Neutrophil (primary cell): ENCODE measurements around the gene TECTB.

Experiments used
- H3K27ac ChIP-seq: fragments of 200-600 bp; sonication (generic); 2 replicates; pipeline ENCODE4 v1.5.1; 2016; ENCODE audit warnings: mild to moderate bottlenecking, moderate library complexity
- H3K27me3 ChIP-seq: fragments of 200-600 bp; sonication (generic); 2 replicates; pipeline ENCODE4 v1.6.0; 2016; ENCODE audit warnings: mild to moderate bottlenecking
- H3K36me3 ChIP-seq: fragments of 200-600 bp; sonication (generic); 2 replicates; pipeline ENCODE4 v1.5.1; 2017
- H3K4me1 ChIP-seq, 2 experiments: fragments of 200-600 bp in 1 of 2; sonication (generic) in 1 of 2; 1 replicate in 1 of 2; 2 replicates in 1 of 2; pipeline versions ENCODE4 v1.5.1 to v1.6.1; 2013 to 2016; ENCODE audit warnings: low read depth in 1 of 2, low read length in 1 of 2, mild to moderate bottlenecking in 1 of 2, moderate library complexity in 1 of 2; ENCODE audit not compliant: control insufficient read depth in 1 of 2, insufficient read depth in 1 of 2
- H3K4me3 ChIP-seq, 2 experiments: fragments of 200-600 bp in 1 of 2; sonication (generic) in 1 of 2; 1 replicate in 1 of 2; 2 replicates in 1 of 2; pipeline ENCODE4 v1.5.1; 2013 to 2016; ENCODE audit warnings: low read depth in 1 of 2, low read length in 1 of 2, mild to moderate bottlenecking in 1 of 2, moderate library complexity in 1 of 2
- H3K9me3 ChIP-seq: fragments of 200-600 bp; sonication (generic); 2 replicates; pipeline ENCODE4 v1.5.1; 2016
- TF ChIP-seq, protein P1 (sequence below): fragments of 200-600 bp; sonication (generic); IDR thresholded peaks from 2 replicates; pipeline ENCODE4 v1.5.1; 2016; ENCODE audit warnings: antibody characterized with exemption

The TECTB gene

DNA sequence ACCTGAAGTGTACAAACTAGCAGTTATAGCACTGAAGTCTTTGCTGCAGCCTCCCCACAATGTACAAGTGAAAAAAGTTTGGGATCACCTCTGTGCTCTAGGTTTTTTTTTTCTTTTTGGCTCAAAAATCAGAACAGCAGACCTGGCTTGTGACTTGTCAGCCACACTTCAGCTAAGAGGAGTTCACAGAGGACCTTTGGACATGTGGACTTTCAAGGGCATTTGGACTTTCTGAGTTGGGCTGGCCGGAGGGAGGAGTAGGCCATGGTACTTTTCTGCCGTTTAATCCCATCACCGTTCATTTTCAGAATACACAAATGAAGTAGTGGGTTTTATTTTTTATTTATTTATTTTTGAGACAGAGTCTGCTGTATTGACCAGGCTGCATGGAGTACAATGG is 68.8 kb downstream of the TECTB start:
- no peaks in the 10 kb centered on the region for H3K9me3 ChIP-seq
- TF ChIP-seq, protein P1, sequence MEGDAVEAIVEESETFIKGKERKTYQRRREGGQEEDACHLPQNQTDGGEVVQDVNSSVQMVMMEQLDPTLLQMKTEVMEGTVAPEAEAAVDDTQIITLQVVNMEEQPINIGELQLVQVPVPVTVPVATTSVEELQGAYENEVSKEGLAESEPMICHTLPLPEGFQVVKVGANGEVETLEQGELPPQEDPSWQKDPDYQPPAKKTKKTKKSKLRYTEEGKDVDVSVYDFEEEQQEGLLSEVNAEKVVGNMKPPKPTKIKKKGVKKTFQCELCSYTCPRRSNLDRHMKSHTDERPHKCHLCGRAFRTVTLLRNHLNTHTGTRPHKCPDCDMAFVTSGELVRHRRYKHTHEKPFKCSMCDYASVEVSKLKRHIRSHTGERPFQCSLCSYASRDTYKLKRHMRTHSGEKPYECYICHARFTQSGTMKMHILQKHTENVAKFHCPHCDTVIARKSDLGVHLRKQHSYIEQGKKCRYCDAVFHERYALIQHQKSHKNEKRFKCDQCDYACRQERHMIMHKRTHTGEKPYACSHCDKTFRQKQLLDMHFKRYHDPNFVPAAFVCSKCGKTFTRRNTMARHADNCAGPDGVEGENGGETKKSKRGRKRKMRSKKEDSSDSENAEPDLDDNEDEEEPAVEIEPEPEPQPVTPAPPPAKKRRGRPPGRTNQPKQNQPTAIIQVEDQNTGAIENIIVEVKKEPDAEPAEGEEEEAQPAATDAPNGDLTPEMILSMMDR, result no peak
- H3K4me3 ChIP-seq, result no peak overlapping the region
- H3K36me3 ChIP-seq, result no peaks in the 10 kb centered on the region
- H3K27ac ChIP-seq, result no peak overlapping the region
- no peaks in the 10 kb centered on the region for H3K4me1 ChIP-seq
- no peaks in the 10 kb centered on the region for H3K27me3 ChIP-seq

DNA sequence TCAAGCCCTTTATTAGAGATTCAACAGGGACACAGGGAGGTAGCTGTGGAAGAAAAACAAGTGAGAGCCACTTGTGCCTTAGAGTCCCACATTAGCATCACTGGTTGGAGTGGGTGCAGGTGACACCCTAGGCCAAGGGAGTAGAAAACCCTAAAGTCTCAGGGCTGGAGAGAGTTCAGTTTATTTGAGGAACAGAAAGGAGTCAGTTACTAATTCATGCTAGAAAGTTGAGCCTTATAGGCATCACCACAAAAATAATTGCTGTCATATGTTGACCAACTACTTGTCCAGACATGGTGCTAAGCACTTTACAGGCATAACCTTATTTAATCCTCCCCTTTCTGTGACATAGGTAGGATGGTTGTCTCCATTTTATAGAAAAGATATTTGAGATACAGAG is 69.8 kb downstream of the TECTB start:
- Histone ChIP-seq H3K27me3 (no peaks in the 10 kb centered on the region), H3K36me3 (no peaks in the 10 kb centered on the region), H3K4me3 (no peak overlapping the region), H3K9me3 (no peaks in the 10 kb centered on the region), H3K27ac (no peak overlapping the region), H3K4me1 (no peaks in the 10 kb centered on the region)
- TF ChIP-seq, protein P1, result no peak
